Fibroblast of lung (primary cell): ENCODE results near the gene CCDC93.

ENCODE experiments used
- EZH2 ChIP-seq: IDR thresholded peaks from 2 replicates; pipeline ENCODE4 v1.5.1; 2012; ENCODE audit warnings: low read length, control low read depth, mild to moderate bottlenecking; ENCODE audit errors: missing control alignments
- TF ChIP-seq, protein P1 (sequence below), 2 donors: IDR thresholded peaks in 1 of 2; conservative IDR thresholded peaks in 1 of 2; 1 replicate in 1 of 2; 2 replicates in 1 of 2; pipeline ENCODE4 v1.5.1; 2011 to 2012; ENCODE audit warnings: low read length in 2 of 2, control low read depth in 1 of 2, inconsistent platforms in 1 of 2, low read depth in 1 of 2, mild to moderate bottlenecking in 1 of 2

DNA sequence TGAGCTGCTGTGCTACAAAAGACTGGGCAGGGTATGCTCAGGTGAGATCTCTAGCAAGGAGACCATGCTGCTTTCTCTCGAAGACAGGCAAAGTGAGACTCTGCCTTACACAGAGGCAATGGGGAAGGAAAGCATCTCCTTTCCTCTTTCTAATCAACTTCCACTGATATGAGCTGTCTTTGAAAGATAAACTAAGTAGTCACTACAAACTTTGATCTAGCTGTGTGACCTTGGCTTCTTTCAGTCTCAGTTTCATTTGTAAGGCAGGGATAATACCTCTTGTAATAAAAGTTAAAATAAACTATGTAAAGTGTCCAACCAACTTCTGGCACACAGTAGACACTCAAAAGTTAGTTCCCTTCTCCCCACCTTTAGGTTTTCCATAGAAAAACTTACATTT lies 7.5 kb downstream of the CCDC93 start:
- TF ChIP-seq, protein P1, sequence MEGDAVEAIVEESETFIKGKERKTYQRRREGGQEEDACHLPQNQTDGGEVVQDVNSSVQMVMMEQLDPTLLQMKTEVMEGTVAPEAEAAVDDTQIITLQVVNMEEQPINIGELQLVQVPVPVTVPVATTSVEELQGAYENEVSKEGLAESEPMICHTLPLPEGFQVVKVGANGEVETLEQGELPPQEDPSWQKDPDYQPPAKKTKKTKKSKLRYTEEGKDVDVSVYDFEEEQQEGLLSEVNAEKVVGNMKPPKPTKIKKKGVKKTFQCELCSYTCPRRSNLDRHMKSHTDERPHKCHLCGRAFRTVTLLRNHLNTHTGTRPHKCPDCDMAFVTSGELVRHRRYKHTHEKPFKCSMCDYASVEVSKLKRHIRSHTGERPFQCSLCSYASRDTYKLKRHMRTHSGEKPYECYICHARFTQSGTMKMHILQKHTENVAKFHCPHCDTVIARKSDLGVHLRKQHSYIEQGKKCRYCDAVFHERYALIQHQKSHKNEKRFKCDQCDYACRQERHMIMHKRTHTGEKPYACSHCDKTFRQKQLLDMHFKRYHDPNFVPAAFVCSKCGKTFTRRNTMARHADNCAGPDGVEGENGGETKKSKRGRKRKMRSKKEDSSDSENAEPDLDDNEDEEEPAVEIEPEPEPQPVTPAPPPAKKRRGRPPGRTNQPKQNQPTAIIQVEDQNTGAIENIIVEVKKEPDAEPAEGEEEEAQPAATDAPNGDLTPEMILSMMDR (conservative IDR thresholded peaks at IDR 0.05 in 1 of 2, IDR thresholded peaks at IDR 0.05 in 1 of 2; ENCODE audit: low read depth in 1 of 2, low read length in 2 of 2), result no peak
- no peak for TF ChIP-seq EZH2
